A549 (cell line): ENCODE results near the gene GCM1. TPM values are rescaled to one million over a fixed set of nuclear protein-coding genes. Genes with fewer than 3 reads are reported as not detected.

Experiments
- ATAC-seq, 2 experiments: fragments of 200-7000 bp in 1 of 2; fragments of >200 bp in 1 of 2; cut with Nextera tagmentation in 1 of 2; cut with Tn5 transposase in 1 of 2; 3 replicates each; pipeline versions ENCODE4 v1.8.0 to v1.9.1; 2018 to 2020; ENCODE audit warnings: mild to moderate bottlenecking in 1 of 2, moderate library complexity in 1 of 2
- CTCF ChIA-PET: fragments of 300-600 bp; sonication (Branson Sonifier 250); formaldehyde crosslinking; extraction: SDS; loops from one replicate; lab custom pipeline; 2021; ENCODE audit warnings: antibody characterized with exemption, inconsistent platforms; lab: Yijun Ruan, JAX
- POLR2A ChIA-PET: fragments of 350-600 bp; formaldehyde crosslinking; extraction: SDS; loops from one replicate; lab custom pipeline; 2021; ENCODE audit warnings: antibody characterized with exemption, inconsistent platforms; lab: Yijun Ruan, JAX
- DNase-seq, 2 experiments: peaks; one replicate each; pipeline versions ENCODE4 v3.0.0 to v3.0.0-alpha.2; 2011 to 2016; ENCODE audit warnings: low read depth in 1 of 2, low spot score in 1 of 2
- FAIRE-seq: peaks from 2 replicates; lab custom pipeline; 2011; peaks lifted over from hg19 to GRCh38; lab: Jason Lieb, UNC
- H3K27ac ChIP-seq, 2 experiments: fragments of >200 bp; sonication (Bioruptor Twin); formaldehyde crosslinking; 3 replicates each; pipeline ENCODE4 v1.5.1; 2016 to 2017
- H3K4me1 ChIP-seq: fragments of >200 bp; sonication (Bioruptor Twin); formaldehyde crosslinking; 3 replicates; pipeline ENCODE4 v1.6.1; 2016
- H3K4me2 ChIP-seq: fragments of >200 bp; sonication (Bioruptor Twin); formaldehyde crosslinking; 3 replicates; pipeline ENCODE4 v1.6.1; 2016
- H3K4me3 ChIP-seq: fragments of >200 bp; sonication (Bioruptor Twin); formaldehyde crosslinking; 3 replicates; pipeline ENCODE4 v1.5.1; 2016
- H3K9me3 ChIP-seq: fragments of >200 bp; sonication (Bioruptor Twin); formaldehyde crosslinking; 3 replicates; pipeline ENCODE4 v1.6.1; 2016
- BCL3 ChIP-seq: fragments of >200 bp; sonication (Bioruptor Twin); formaldehyde crosslinking; IDR thresholded peaks from 3 replicates; pipeline ENCODE4 v1.6.1; 2016
- CBX2 ChIP-seq: fragments of 200-600 bp; sonication (generic); IDR thresholded peaks from 2 replicates; pipeline ENCODE4 v1.6.1; 2016; ENCODE audit warnings: low read depth, mild to moderate bottlenecking, borderline replicate concordance
- EHMT2 ChIP-seq: fragments of 200-600 bp; sonication (generic); IDR thresholded peaks from 2 replicates; pipeline ENCODE4 v1.6.1; 2016; ENCODE audit warnings: antibody characterized with exemption, low read depth, mild to moderate bottlenecking, moderate library complexity
- ELK1 ChIP-seq: fragments of 150-350 bp; IDR thresholded peaks from 2 replicates; pipeline ENCODE4 v1.6.1; 2014; ENCODE audit warnings: low read depth, mild to moderate bottlenecking, low read length
- GATA3 ChIP-seq: IDR thresholded peaks from 2 replicates; pipeline ENCODE4 v1.6.1; 2012; ENCODE audit warnings: borderline replicate concordance
- HDAC2 ChIP-seq: fragments of 200-600 bp; sonication (generic); IDR thresholded peaks from 2 replicates; pipeline ENCODE4 v1.6.1; 2016
- KDM1A ChIP-seq: fragments of 200-600 bp; sonication (generic); IDR thresholded peaks from 2 replicates; pipeline ENCODE4 v1.6.1; 2016; ENCODE audit warnings: low read depth, mild to moderate bottlenecking
- MAZ ChIP-seq: fragments of 150-350 bp; IDR thresholded peaks from 2 replicates; pipeline ENCODE4 v1.6.1; 2014; ENCODE audit warnings: antibody characterized with exemption, low read depth, low read length, borderline replicate concordance
- NPAS2 ChIP-seq: fragments of 250-450 bp; sonication (Bioruptor Pico); IDR thresholded peaks from 2 replicates; pipeline ENCODE4 v1.8.0; 2022; ENCODE audit warnings: mild to moderate bottlenecking, moderate library complexity, borderline replicate concordance
- PHF8 ChIP-seq: fragments of 200-600 bp; sonication (generic); IDR thresholded peaks from 2 replicates; pipeline ENCODE4 v1.6.1; 2016; ENCODE audit warnings: low read depth, mild to moderate bottlenecking, antibody characterized with exemption, moderate library complexity, borderline replicate concordance
- POLR2A ChIP-seq: IDR thresholded peaks from 2 replicates; pipeline ENCODE4 v1.6.1; 2012; ENCODE audit warnings: mild to moderate bottlenecking, low read length
- RFX5 ChIP-seq: fragments of 450-650 bp; IDR thresholded peaks from 2 replicates; pipeline ENCODE4 v1.7.1; 2014; ENCODE audit warnings: antibody characterized with exemption, mild to moderate bottlenecking, moderate library complexity
- RNF2 ChIP-seq: fragments of 200-600 bp; sonication (generic); IDR thresholded peaks from 2 replicates; pipeline ENCODE4 v1.6.1; 2016; ENCODE audit warnings: low read depth, mild to moderate bottlenecking, antibody characterized with exemption, moderate library complexity, borderline replicate concordance
- TP53 ChIP-seq: fragments of 250-450 bp; sonication (Bioruptor Pico); IDR thresholded peaks from 2 replicates; pipeline ENCODE4 v1.5.0; 2021; ENCODE audit warnings: mild to moderate bottlenecking, moderate library complexity
- ZC3H11A ChIP-seq: fragments of 450-650 bp; IDR thresholded peaks from 2 replicates; pipeline ENCODE4 v1.6.1; 2014; ENCODE audit warnings: antibody characterized with exemption, mild to moderate bottlenecking
- ZFP36 ChIP-seq: fragments of 450-650 bp; IDR thresholded peaks from 2 replicates; pipeline ENCODE4 v1.6.1; 2014; ENCODE audit warnings: borderline replicate concordance; ENCODE audit not compliant: partially characterized antibody
- WGBS: methylation state at CpG from one replicate; pipeline ENCODE4 v1.1.6; 2017; ENCODE audit errors: missing lambda C conversion rate; 5-methylcytosine and 5-hydroxymethylcytosine counted together
- polyA plus RNA-seq, 4 experiments: library from polyadenylated mRNA; depleted of rRNA in 3 of 4; stranded (reverse); fragments of >200 nt; fragmentation: RNase III in 1 of 4; extraction: RNeasy Plus Mini Kit Qiagen cat#74134 plus additional on column Dnase treatment in 1 of 4; gene quantifications; 2 replicates in 3 of 4; 3 replicates in 1 of 4; pipeline ENCODE4 v1.2.3, GENCODE V29; 2011 to 2017
- TF ChIP-seq, protein P1 (sequence below): fragments of >200 bp; sonication (Bioruptor Twin); formaldehyde crosslinking; IDR thresholded peaks from 2 replicates; pipeline ENCODE4 v1.6.1; 2016

The GCM1 gene
- polyA plus RNA-seq, 2 of the 4 experiments (the other 2 are of a cell fraction): 0.03 to 0.08 TPM

DNA sequence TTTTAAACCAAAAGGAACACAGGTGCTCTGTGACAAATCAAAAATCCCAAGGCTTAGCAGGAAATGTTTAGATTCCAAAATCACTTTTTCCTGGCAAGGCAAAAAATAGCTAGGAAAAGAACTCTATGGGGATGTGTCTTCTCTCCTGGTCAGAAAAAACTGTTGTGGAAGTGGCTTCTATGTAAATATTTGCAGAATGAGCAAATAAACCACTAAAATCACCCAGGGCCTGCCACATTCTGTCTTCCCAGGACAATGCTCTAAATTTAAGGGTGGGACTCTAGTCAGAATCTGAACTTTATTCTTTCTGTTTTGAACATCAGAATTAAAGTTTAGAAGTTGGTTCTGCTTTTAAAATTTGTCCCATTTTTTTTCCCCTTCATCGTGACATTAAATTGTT is 29.3 kb downstream of the GCM1 start (continued):
- no peak for TF ChIP-seq ZC3H11A
- TF ChIP-seq TP53 (CRISPR knock-in tag): no peak

- ATAC-seq: no peak
- no peaks in the 10 kb centered on the region for H3K9me3 ChIP-seq
- CTCF ChIA-PET: interaction anchor here (1.5 kb wide), 1 partner anchor 12 kb away, joined by 5 read pairs; no protein-coding TSS in a partner anchor
- peaks cover 26% of the 10 kb centered on the region for H3K4me1 ChIP-seq
- no peak for FAIRE-seq
- TF ChIP-seq MAZ (no peak), PHF8 (no peak), HDAC2 (no peak), EHMT2 (no peak), NPAS2 (CRISPR knock-in tag) (no peak)
- 84% methylated on average over 2 of the region's 2 CpGs for WGBS
- H3K27ac ChIP-seq: no peak overlapping the region
- H3K4me3 ChIP-seq: no peak overlapping the region
- no peak overlapping the region for H3K4me2 ChIP-seq
- no peak for DNase-seq
- POLR2A ChIA-PET: no interaction called here
These were observed 32.9 kb downstream of the GCM1 start for GRCh38 chr6:53115741-53116140.

DNA sequence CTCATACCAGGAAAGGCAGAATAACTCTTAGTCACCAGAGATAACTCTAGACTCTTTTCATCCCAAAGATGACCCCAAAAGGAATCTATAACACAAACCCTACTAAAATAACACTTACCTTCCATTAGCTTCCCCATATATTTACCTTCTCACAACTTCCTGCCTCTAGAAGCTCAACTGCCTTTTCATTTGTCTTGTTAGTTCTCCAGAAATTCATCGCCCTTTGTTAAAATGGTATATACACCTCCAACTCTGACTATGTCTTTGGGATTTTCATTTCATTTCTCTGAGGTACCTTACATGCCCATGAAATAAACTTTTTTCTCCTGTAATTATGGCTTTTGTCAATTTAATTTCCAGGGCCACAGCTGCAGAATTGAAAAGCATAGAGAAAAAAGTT is 33.5 kb downstream of the GCM1 start:
- ATAC-seq (no peak), DNase-seq (no peak), FAIRE-seq (no peak)
- Histone ChIP-seq H3K4me2 (no peak overlapping the region), H3K27ac (no peak overlapping the region), H3K4me3 (no peak overlapping the region), H3K4me1 (peaks cover 21% of the 10 kb centered on the region), H3K9me3 (no peaks in the 10 kb centered on the region)
- 89% methylated on average over 1 of the region's 1 CpG for WGBS
- TF ChIP-seq CBX2 (no peak), RNF2 (no peak)
- TF ChIP-seq, protein P1, sequence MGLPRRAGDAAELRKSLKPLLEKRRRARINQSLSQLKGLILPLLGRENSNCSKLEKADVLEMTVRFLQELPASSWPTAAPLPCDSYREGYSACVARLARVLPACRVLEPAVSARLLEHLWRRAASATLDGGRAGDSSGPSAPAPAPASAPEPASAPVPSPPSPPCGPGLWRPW: no peak
- POLR2A ChIA-PET: no interaction called here
- CTCF ChIA-PET: interaction anchor here (1.5 kb wide), 1 partner anchor 11 kb away, joined by 5 read pairs; no protein-coding TSS in a partner anchor

GRCh38 chr6:53113742-53114141 is 34.9 kb downstream of the GCM1 start:
- FAIRE-seq: no peak
- Histone ChIP-seq H3K4me1 (peaks cover 8% of the 10 kb centered on the region; the same call in 1 of the 3 replicates), H3K27ac (no peak overlapping the region), H3K4me2 (no peak overlapping the region), H3K4me3 (no peak overlapping the region), H3K9me3 (no peaks in the 10 kb centered on the region)
- DNase-seq: no peak
- ChIA-PET POLR2A (no interaction called here), CTCF (no interaction called here)
- ATAC-seq: no peak
- TF ChIP-seq GATA3: no peak
- TF ChIP-seq POLR2A: no peak
- no peak for TF ChIP-seq ZFP36
- no peak for TF ChIP-seq BCL3
- TF ChIP-seq PHF8: no peak
- TF ChIP-seq RFX5: no peak
- TF ChIP-seq ELK1: no peak
- no peak for TF ChIP-seq KDM1A
- 76% methylated on average over 4 of the region's 4 CpGs for WGBS
